ENCODE measurements around the gene THTPA. TPM values are rescaled to one million over a fixed set of nuclear protein-coding genes. Genes with fewer than 3 reads are reported as not detected.
A peak's percentile ranks its signal among the peaks of the same experiment; 100 is the strongest.

Gene THTPA
- total and polyA plus RNA-seq, 9 of the 15 experiments (the other 6 are each of a cell fraction or from before 2014, with no cell fraction given) = 2.4 to 8.7 (median 5.2) TPM

GRCh38 chr14:23551266-23552028 is 4.6 kb upstream of the THTPA start, which contains the start of gene ZFHX2 (continued):
- TF ChIP-seq CREB5 (CRISPR knock-in tag; IDR thresholded peaks at IDR 0.05) (no peak), AFF4 (CRISPR knock-in tag; IDR thresholded peaks at IDR 0.05) (no peak), TAF1 (IDR thresholded peaks at IDR 0.05; ENCODE audit: control insufficient read depth, extremely low read depth, insufficient read depth, low read length, severe bottlenecking) (no peak), CHD2 (IDR thresholded peaks at IDR 0.05; ENCODE audit: low read depth, low read length) (peak; percentile 77), NR2C2 (CRISPR knock-in tag; IDR thresholded peaks at IDR 0.05) (no peak), NR2C2 (tag; IDR thresholded peaks at IDR 0.05) (peak; percentile 83), MIER1 (IDR thresholded peaks at IDR 0.05; ENCODE audit: low read depth) (no peak), PHF20 (IDR thresholded peaks at IDR 0.05; ENCODE audit: partially characterized antibody) (peak; percentile 34), HDAC1 (IDR thresholded peaks at IDR 0.05) (no peak), ARID2 (IDR thresholded peaks at IDR 0.05) (no peak), ZNF143 (CRISPR knock-in tag; IDR thresholded peaks at IDR 0.05) (peak; percentile 83), SFPQ (IDR thresholded peaks at IDR 0.05; ENCODE audit: low read depth, low read length) (no peak), KLF16 (IDR thresholded peaks at IDR 0.05) (no peak), RFX5 (IDR thresholded peaks at IDR 0.05; ENCODE audit: low read depth, low read length) (no peak), MCM3 (IDR thresholded peaks at IDR 0.05) (no peak), MAFG (tag; conservative IDR thresholded peaks at IDR 0.05) (no peak), ZNF121 (CRISPR knock-in tag; conservative IDR thresholded peaks at IDR 0.05) (no peak), NCOA6 (IDR thresholded peaks at IDR 0.05) (no peak), SMAD4 (CRISPR knock-in tag; conservative IDR thresholded peaks at IDR 0.05) (no peak), CBX2 (IDR thresholded peaks at IDR 0.05; ENCODE audit: insufficient read depth, low read length, poor library complexity, severe bottlenecking) (no peak), EHMT2 (IDR thresholded peaks at IDR 0.05) (no peak), TBL1XR1 (IDR thresholded peaks at IDR 0.05; ENCODE audit: low read length in 2 of 2) (no peak), HSF4 (CRISPR knock-in tag; IDR thresholded peaks at IDR 0.05; ENCODE audit: borderline replicate concordance) (no peak), ZNF24 (IDR thresholded peaks at IDR 0.05) (no peak)
